HG02885 (cell line): Measurements from ENCODE around the gene POLR3C.
A peak's percentile ranks its signal among the peaks of the same experiment; 100 is the strongest.
"Not testable (repeated sequence)": the region's sequence is repeated elsewhere in the genome, so short reads cannot be mapped to it uniquely, and the experiment has no call there.

Source experiments
- ATAC-seq: cut with Tn5 transposase; IDR thresholded peaks from one replicate; pipeline ENCODE4 v1.9.1; 2021; ENCODE audit warnings: mild to moderate bottlenecking; ENCODE audit not compliant: unreplicated experiment, poor library complexity

POLR3C gene

DNA sequence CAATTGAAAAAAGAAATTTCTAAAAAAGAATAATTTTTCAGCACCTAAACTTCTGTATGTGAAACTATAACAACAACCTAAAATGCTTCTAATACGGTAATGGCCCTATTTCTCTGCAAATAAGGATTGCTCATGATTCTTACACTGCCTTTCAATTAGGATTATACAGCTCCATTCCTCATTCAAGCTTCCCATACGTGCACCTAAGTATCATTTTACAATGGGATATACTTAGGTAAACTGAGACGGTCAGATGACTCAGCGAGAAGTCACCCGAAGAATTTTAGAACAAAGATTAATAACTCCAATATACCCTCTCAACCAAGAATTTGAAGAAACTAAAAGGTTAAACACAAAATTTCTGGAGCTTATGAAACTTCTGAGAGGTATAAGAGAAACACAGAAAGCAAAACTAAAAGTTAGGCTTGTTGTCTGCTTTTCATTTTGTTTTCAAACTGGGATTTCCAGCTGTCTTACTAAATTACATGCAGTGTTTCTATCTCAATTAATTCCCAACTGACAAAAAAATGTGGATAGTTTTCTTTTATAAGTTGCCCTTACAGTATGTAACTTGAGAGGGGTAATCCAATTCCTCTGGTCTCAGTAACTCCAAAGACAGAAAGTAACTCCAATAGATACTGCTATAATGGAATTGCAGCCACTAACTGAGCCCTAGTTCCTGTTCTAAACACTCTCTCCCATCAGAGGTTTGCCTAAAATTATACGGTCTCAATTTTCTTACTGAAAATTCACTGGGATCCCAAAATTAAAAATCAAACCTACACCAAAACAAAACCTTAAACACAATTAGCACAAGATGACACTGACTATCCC is 10.8 kb upstream of the POLR3C start:
- ATAC-seq = not testable (repeated sequence)

DNA sequence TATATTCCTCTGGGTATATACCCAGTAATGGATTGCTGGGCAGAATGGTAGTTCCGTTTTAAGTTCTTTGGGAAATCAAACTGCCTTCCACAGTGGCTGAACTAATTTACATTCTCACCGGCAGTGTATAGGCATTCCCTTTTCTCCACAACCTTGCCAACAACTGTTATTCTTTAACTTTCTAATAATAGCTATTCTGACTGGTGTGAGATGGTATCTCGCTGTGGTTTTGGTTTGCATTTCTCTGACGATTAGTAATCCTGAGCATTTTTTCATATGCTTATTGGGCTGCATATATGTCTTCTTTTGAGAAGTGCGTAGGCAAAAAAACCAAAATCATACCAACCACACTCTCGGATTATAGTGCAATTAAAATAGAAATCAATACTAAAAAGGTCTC is 5.9 kb upstream of the POLR3C start:
- not testable (repeated sequence) for ATAC-seq

DNA sequence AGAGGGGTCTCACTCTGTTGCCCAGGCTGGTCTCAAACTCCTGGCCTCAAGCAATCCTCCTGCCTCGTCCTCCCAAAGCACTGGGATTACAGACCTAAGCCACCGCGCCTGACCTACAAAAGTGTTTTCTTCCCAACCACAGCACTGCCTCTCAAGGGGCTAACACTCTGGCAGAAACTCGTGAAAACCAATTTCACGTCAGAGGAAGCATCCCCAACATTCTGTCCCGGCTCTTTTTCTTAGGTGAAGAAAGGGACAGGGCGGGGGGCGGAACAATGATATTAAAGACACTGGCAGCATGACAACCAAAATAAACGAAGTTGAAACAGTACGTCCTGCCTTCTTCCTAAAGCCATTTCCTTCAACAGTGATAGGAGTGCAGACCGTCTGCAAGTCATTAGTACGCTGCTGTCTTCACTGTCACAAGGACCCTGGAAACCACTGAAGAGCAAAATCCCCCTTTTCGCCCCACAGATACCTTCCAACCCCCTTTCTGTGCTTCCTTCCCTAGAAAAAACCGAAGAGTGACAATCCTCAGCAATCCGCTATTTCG is 1.1 kb upstream of the POLR3C start:
- ATAC-seq = not testable (repeated sequence)

DNA sequence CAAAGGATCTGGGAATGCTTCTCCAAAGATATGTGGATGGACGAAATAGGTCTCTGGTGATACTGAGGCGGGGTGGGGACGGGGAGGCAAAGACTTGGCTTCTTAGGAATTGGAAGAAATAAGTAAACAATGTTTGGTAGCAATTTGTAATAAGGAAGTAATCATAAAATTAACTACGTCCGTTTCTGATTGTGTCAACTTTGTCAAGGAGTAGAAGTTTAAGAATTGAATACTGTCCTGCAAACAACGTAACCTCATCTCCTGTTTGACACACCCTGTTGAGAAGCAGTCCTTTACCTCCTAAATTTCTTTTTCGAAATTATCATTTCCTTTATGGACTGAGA is 471 bp downstream of the POLR3C start:
- no peak for ATAC-seq

DNA sequence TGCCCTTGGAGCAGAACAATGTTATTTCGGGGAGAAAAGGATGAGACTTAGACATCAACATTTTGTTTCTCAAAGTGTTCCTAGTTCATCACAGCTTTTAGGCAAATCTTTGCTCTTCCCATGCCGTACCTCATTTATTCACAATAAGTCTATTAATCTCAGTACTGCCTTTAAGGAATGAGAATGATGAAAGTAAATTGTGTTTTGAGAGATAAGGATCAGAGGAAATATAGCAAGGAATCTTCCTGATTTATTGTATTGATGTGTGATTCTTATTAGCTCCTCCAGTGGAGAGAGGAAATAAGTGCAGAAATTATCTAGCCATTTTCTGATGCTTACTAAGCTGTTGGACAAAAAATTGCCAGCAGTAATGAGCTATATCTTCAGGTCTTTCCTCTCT is 2.0 kb downstream of the POLR3C start:
- no peak for ATAC-seq

DNA sequence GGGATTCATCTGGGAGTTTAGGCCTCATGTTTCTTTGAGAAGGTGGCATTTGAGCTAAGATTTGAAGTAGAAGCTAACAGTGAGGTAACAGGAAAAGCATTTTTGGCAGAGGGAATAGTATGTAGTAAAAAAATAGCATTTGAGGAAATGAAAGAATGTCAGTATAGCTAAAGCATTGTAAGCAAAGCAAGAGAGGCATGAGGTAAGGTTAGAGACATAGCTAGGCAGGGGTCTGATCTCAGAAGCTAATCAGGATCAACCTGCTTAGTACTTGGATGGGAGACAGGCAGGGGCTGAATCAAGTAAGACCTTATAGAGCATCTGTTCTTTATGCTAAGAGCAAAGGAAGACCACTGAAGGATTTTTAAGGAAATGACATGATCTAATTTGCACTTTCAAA is 4.0 kb downstream of the POLR3C start:
- no peak for ATAC-seq

DNA sequence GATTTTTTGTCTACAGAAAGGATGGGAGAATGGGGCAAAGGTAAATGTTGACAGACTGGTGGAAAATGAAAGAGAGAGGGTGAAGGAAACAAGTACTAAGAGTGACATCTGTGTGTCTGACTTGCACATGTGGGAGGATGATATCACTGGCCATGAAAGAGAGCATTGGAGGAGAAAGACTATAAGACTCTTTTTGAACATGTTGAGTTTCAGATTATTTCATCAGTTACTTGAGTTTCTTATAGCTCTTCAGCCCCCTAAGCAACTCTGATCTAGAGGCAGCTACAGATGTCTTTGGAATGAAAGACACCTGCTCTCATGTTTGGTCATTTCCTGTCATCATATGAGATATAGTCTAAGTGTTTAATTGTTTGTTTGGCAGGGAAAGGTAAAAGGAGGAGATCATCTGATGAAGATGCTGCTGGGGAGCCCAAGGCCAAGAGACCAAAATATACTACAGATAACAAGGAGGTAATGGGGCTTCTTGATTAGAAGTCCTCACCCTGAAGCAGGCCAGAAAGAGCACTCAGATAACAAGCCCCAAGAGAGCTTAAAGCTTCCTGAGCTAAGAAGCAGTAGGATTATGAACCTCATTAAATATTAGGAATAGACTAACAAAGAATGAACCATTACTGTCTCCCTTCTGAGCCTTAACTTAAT is 4.5 kb downstream of the POLR3C start:
- no peak for ATAC-seq

DNA sequence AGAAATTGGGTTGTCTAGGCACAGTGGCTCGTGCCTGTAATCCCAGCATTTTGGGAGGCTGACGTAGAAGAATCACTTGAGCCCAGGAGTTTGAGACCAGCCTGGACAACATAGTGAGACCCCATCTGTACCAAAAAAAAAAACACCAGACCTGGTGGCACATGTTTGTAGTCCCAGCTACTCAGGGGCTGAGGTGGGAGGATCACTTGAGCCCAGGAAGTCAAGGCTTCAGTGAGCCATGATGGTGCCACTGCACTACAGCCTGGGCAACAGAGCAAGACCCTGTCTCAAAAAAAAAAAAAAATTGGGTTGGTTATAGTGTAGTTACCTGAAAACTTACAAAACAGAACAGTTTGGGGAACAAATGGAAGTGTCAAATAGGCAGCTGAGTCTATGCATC is 6.8 kb downstream of the POLR3C start:
- ATAC-seq = not testable (repeated sequence)

DNA sequence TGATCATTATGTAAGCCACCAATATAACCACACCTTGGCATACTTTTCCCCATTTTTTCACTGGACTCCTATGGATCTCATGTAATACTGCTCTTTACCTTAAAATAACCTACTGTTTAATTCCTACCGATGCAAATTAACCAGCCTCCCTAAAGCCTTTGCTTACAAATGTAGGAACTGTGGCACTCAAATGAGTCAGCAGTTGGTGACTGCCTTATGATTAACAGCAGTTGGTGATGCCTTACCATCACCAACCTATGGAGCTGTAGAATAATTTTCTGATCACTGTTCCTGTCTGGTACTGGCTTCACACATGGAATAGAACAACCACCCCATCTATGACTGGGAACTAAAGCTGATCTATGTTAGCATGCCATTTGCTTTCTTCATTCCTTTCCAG is 13.7 kb downstream of the POLR3C start:
- ATAC-seq = no peak

DNA sequence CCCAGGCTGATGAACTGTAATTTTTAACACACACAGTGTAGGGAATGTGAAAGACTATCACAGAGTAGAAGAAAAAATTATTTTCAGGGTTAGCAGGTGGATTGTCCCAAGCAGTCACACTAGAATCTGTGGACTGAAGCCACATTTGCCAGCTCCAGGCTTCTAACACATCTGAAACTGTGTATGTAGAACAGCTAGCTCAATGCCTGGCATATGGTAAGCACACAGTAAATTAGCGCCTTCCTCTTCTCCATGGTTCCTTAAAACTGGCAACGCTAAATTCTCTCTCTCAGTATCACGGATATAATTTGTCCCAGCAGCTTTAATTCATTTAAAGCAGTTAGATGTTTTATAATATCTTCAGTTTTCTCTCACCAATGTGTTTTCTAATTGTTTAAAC is 19.0 kb downstream of the POLR3C start:
- ATAC-seq = no peak

DNA sequence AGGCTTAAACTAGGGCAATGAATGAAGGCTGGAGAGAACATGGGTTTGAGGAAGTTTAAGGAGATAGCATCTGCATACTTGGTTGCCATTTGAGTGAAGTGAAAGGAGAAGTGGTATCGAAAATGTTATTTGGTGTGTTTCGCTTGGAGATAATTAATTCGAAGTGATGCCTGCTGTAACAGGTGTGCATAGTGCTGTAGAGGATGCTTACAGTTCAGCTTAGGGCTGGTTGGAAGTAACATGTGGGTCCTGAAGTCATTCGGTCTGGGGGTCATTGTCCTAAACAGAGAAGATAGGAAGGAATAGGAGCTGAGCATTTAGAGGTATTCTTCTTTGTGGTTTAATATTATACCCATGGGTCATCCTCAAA is 21.1 kb downstream of the POLR3C start:
- ATAC-seq = peak; percentile 62

DNA sequence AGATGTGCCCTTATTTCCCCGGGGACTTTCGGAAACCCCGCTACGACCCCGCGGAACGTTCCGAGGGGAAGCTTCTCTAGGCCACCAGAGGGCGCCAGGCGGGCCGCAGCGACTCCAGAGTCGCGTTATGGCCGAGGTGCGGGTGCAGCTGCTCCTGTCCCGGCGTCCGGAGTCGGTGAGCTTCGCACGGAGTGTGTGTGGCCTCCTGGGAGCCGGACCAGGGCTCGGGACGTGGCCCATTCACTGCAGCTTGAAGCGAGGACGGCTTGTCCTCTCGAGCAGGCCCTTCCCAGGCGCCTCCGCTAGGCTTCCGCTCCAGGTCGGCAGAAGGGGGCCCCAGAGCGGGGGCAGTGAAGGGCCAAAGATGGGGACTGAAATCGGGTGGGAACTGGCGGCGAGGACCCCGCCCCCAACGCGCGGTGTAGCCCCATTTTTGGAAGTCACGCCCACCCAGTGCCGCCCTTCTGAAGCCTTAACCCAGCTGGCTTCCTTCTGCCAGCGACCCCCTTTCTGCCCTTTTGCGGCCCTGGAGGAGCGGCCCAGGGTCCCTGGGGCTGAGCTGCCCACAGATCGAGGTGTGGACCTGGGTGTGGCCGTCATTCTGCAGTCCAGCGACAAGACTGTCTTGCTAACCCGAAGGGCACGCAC is 21.6 kb downstream of the POLR3C start, which contains the start of gene NUDT17:
TSS of gene NUDT17 (plus strand) at position 117 of the 648 bp plus-strand sequence. CDS start at position 128, 11 bp downstream.
- ATAC-seq = peak; percentile 76

DNA sequence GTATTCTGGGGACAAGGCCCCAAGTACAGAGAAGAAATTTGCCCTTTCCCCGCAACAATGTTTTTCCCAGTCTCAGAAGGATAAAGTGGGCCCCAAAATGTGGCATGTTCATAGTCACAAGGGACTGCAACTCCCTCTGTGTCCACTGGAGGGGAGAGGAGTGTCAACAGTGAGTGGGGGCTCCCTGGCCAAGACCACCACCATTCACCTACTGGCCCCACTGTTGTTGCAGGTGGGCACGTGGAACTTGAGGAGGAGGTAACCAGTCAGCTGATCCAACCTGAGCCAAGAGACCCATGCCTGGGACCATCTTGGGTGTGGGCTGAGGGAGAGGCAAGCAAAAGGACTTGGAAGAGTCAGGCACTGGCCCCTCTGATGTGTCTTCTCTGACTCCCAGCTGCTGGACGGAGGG is 22.2 kb downstream of the POLR3C start:
- ATAC-seq = no peak

DNA sequence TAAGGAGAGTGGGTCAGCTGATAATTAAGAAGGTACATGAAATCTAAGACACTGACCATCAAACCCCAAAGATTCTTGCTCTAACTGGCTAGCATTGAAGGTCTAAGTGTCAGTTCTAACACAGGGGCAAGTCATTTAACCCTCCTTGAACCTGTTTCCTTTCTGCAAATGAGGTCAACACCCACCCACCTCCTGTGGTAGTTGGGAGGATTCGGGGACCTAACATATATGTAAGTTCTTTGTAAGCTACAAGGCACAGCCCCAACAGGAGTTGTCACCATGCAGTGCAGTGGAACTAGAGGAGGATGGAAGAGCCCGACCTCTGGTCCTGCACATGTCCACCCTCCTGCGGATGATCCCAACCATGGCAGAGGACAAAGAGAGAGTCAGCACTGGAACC is 23.8 kb downstream of the POLR3C start:
- ATAC-seq = no peak

DNA sequence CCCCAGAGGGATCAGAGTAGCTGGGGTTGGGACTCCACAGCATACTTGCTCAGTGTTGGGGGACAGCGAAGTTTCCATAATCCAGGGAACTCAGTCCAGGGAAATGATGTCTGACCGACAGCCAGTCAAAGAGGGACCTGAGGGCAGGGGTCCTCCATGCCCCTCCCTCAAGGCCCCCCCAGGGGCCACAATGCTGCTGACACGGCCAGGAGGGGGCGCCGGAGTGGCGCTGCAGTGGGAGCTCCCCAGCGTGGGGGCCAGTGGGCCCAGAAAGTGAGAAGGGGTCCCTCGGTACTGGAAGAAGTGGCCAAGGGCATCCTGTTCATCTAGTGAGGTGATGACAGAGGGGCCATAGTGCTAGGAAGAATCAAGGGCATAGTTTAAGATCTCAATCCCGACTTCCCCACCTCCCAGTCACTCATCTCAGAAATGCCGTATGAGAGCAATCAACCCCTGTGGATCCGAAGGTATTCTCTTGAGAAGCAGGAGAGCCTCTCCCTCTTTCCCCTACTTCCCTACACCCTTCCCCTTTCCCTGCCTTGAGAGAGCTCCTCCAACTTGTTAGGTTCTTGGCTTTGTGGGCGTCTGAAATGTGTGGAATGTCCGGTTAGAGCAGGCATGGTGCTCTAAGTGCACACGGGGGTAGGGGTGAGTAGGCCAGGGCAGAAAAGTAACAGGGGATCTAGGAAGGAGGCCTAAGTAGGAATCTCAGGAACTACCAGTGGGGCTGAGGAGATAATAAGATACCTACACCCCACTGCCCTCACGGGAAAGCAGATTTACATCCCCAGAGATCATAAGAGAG is 25.6 kb downstream of the POLR3C start:
- ATAC-seq = no peak

DNA sequence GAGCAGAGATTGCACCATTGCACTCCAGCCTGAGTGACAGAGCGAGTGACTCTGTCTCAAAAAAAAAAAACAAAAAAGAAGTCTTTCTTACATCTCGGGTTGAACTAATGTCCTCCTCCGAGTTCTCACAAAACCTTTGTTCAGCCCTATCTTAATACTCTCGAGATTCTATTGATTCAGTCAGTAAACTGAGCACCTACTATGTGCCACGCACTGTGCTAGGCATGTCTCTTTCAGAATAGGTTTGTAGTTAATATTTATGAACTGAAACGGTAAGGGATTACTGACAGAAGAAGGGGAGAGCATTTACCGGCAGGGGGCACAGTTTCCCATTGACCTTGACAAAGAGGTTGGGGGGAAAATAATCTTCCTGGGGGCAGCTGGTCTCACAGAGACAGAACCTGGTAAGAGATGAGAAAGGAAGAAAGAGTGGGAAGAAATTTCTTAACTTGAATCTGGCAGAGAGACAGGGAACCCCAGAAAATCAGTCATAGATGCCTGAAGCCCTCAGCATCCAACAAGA is 31.5 kb downstream of the POLR3C start:
- ATAC-seq = no peak

DNA sequence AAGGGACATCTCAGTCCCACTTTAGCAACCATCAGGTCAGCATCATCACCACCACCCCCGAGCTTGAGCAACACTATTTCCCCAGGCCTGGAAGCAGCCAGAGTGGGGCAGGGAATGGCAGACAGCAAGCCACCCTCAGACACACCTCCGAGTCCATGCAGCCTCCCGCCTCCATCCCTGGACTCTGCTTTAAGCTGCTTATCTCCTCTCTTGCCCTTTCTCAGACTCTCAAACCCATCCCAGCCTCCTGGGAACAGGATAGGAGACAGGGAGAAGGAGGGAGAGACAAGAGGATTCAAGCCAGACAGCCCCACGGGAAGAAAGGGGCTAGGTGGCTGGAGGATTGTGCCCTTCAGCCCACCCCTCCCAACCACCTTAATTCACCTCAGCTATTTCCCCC is 33.2 kb downstream of the POLR3C start:
- ATAC-seq = no peak

DNA sequence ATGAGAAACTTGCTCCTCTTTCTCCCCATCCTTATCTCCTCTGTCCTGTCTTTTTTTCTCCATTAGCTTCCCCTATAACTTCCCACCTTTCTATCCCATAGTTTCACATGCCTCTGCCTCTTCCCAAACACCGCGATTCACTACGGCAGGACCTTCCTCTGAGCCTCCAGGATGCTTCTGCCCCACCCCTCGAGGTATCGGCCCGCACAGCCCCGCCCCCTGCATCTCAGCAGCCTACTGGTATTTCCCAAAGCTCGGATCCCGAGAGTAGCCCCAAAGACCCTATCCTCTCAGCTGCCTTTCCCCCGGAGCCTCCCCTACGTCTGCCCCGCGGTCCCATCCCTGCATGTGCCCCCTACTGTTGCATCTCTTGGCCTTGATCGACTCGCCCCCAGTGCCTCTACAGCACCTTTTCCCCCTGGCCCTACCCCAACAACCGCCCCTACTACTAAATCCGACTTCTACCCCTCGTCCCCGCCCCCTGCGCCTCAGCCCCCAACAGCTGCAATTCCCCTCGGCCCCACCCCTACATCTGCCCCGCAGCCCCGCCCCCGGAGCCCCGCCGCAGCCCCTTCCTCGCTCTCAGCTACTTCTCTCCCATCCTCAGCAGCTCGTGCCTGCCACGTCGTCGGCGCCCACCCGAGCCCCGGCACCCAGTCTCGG is 34.4 kb downstream of the POLR3C start:
- no peak for ATAC-seq

DNA sequence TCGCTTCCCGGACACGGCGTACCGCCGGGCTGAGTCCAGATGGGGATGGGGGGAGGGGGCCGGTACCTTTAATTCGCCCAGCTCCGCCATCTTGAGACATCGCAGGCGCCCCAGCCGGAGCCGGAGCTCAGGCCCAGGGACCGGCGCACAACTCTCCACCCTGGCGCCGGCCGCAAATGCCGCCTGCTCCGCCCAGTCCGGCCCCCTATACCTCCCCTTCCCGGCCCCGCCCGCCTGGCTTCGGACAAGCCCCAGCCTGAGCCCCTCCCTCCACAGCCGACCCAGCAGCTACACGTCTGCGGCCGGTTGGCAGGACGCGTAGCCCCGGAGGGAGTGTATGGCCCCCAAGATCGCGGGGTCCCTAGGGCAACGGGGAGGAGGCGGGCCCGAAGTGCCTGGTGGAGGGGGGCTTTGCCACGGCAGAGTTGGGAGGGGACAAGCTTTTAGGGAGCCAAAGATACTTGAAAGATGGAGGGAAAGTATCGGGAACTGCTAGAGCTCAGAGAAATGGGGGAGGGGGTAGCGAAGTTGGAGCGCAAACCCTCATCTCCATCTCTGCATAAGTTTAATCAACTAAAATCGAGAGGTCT is 35.0 kb downstream of the POLR3C start, which contains the start of gene PIAS3:
TSS of gene PIAS3 (minus strand) at position 181 of the 590 bp plus-strand sequence. CDS start at position 90, 91 bp downstream.
- peak; percentile 88 for ATAC-seq
